HepG2 (cell line): ENCODE measurements around the gene ZNF554. TPM values are rescaled to one million over a fixed set of nuclear protein-coding genes. Genes with fewer than 3 reads are reported as not detected.

Experiments
- ATAC-seq: fragments of 200-7000 bp; cut with Tn5 transposase; 3 replicates; pipeline ENCODE4 v1.9.1; 2020; ENCODE audit warnings: mild to moderate bottlenecking, moderate library complexity
- BruUV-seq: library from RNA; stranded (reverse); fragments of 400-500 nt; replicated peaks from 2 replicates; lab custom pipeline; 2021; lab: Mats Ljungman, UMichigan
- CTCF ChIA-PET: fragments of 300-600 bp; formaldehyde crosslinking; extraction: SDS; loops from one replicate; lab custom pipeline; 2021; ENCODE audit warnings: low total read pairs, inconsistent platforms, low intra/inter-chr PET ratio; lab: Yijun Ruan, JAX
- POLR2A ChIA-PET: fragments of 350-600 bp; sonication (Branson Sonifier 250); formaldehyde crosslinking; loops from one replicate; lab custom pipeline; 2020; ENCODE audit warnings: antibody characterized with exemption, inconsistent platforms; lab: Yijun Ruan, JAX
- DNase-seq: peaks from one replicate; pipeline ENCODE4 v3.0.0-alpha.2; 2015; ENCODE audit warnings: low spot score
- FAIRE-seq: peaks from 3 replicates; lab custom pipeline; 2011; peaks lifted over from hg19 to GRCh38; lab: Jason Lieb, UNC
- H2AFZ ChIP-seq: one replicate; pipeline ENCODE4 v1.6.1; 2011; ENCODE audit warnings: low read length, inconsistent platforms
- H3K27ac ChIP-seq: fragments of 300-600 bp; 3 replicates; pipeline ENCODE4 v1.8.0; 2011; ENCODE audit warnings: mixed run types, mild to moderate bottlenecking, mixed read lengths, low read length, inconsistent platforms; ENCODE audit not compliant: insufficient read depth; ENCODE audit errors: extremely low read length
- H3K27me3 ChIP-seq, 2 experiments: fragments of 200-600 bp in 1 of 2; 2 replicates in 1 of 2; 3 replicates in 1 of 2; pipeline versions ENCODE4 v1.6.0 to v1.8.0; 2011; ENCODE audit warnings: low read length in 2 of 2, mild to moderate bottlenecking in 2 of 2, moderate library complexity in 2 of 2, inconsistent platforms in 1 of 2; ENCODE audit not compliant: insufficient read depth in 2 of 2, control insufficient read depth in 1 of 2
- H3K36me3 ChIP-seq, 2 experiments: fragments of 200-600 bp in 1 of 2; replicated peaks in 1 of 2; 2 replicates in 1 of 2; 3 replicates in 1 of 2; pipeline versions ENCODE4 v1.5.1 to v1.8.0; 2011; ENCODE audit warnings: low read length in 2 of 2, inconsistent platforms in 1 of 2; ENCODE audit not compliant: insufficient read depth in 2 of 2, control insufficient read depth in 1 of 2
- H3K4me1 ChIP-seq: 2 replicates; pipeline ENCODE4 v1.5.1; 2012; ENCODE audit warnings: low read length, inconsistent platforms; ENCODE audit not compliant: insufficient read depth
- H3K4me2 ChIP-seq: 2 replicates; pipeline ENCODE4 v1.6.0; 2011; ENCODE audit warnings: low read depth, low read length, inconsistent platforms
- H3K4me3 ChIP-seq, 3 experiments: fragments of 200-600 bp in 1 of 3; sonication (generic), shearing (Covaris generic) in 1 of 3; replicated peaks in 1 of 3; 2 replicates each; pipeline ENCODE4 v1.5.1; 2011 to 2016; ENCODE audit warnings: low read length in 3 of 3, inconsistent platforms in 2 of 3, low read depth in 2 of 3, mild to moderate bottlenecking in 2 of 3, control low read depth in 1 of 3, mixed read lengths in 1 of 3; ENCODE audit not compliant: insufficient read depth in 1 of 3
- H3K79me2 ChIP-seq: one replicate; pipeline ENCODE4 v1.6.1; 2011; ENCODE audit warnings: low read length, inconsistent platforms; ENCODE audit not compliant: insufficient read depth
- H3K9ac ChIP-seq: 2 replicates; pipeline ENCODE4 v1.6.0; 2011; ENCODE audit warnings: mild to moderate bottlenecking, low read depth, low read length, inconsistent platforms; ENCODE audit not compliant: insufficient read depth
- H3K9me3 ChIP-seq: 2 replicates; pipeline ENCODE4 v1.5.1; 2012; ENCODE audit warnings: mild to moderate bottlenecking, low read length
- H4K20me1 ChIP-seq: 2 replicates; pipeline ENCODE4 v1.6.0; 2011; ENCODE audit warnings: inconsistent platforms, mild to moderate bottlenecking, low read length, moderate library complexity; ENCODE audit not compliant: insufficient read depth
- ATF7 ChIP-seq, 2 experiments: fragments of 450-650 bp in 1 of 2; sonication (generic) in 1 of 2; formaldehyde crosslinking in 1 of 2; IDR thresholded peaks; 2 replicates each; pipeline versions ENCODE4 v1.4.0 to v1.6.1; 2016 to 2020; ENCODE audit warnings: antibody characterized with exemption in 1 of 2, mild to moderate bottlenecking in 1 of 2, missing genetic modification reagents in 1 of 2
- FLYWCH1 ChIP-seq: sonication (generic); formaldehyde crosslinking; IDR thresholded peaks from 2 replicates; pipeline ENCODE4 v1.8.1; 2023; ENCODE audit warnings: mild to moderate bottlenecking, missing genetic modification reagents
- SALL2 ChIP-seq: sonication (generic); formaldehyde crosslinking; IDR thresholded peaks from 2 replicates; pipeline ENCODE4 v1.8.1; 2023; ENCODE audit warnings: mild to moderate bottlenecking, missing genetic modification reagents, inconsistent platforms
- SP1 ChIP-seq, 2 experiments: fragments of 450-650 bp in 1 of 2; sonication (generic) in 1 of 2; formaldehyde crosslinking in 1 of 2; IDR thresholded peaks; 2 replicates each; pipeline versions ENCODE4 v1.4.0 to v1.6.1; 2016 to 2020; ENCODE audit warnings: missing genetic modification reagents in 1 of 2
- ZBTB38 ChIP-seq: sonication (generic); formaldehyde crosslinking; IDR thresholded peaks from 2 replicates; pipeline ENCODE4 v1.5.1; 2020; ENCODE audit warnings: mild to moderate bottlenecking, missing genetic modification reagents
- WGBS: methylation state at CpG from one replicate; pipeline ENCODE4 v1.1.6; 2017; ENCODE audit warnings: low lambda C conversion rate; 5-methylcytosine and 5-hydroxymethylcytosine counted together
- in situ Hi-C: cut with HindIII; loops from 2 replicates; pipeline ENCODE4 v1.10.0; 2017; ENCODE audit warnings: low pct_unique_long_range_greater_than_20kb; ENCODE audit not compliant: extremely low pct_ligation_motif_present
- intact Hi-C: fragments of 100-400 bp; cut with micrococcal nuclease; formaldehyde crosslinking; loops from one replicate; pipeline ENCODE4 v1.10.0; 2022; ENCODE audit not compliant: unreplicated experiment
- polyA plus RNA-seq, 8 experiments: library from polyadenylated mRNA; depleted of rRNA in 3 of 8; stranded (reverse) in 7 of 8; unstranded in 1 of 8; fragments of >200 nt; fragmentation: Illumina TruSeq in 4 of 8; extraction: Trizol in 4 of 8; gene quantifications; 2 replicates each; pipeline versions ENCODE4 v1.2.1 to v1.2.3, GENCODE V29; 2011 to 2016; ENCODE audit warnings: low read depth in 4 of 8, missing spikeins in 1 of 8, mixed read lengths in 1 of 8; ENCODE audit not compliant: insufficient read depth in 1 of 8
- total RNA-seq, 5 experiments: library from RNA; depleted of rRNA; stranded (reverse); fragments of >200 nt; fragmentation: Illumina TruSeq; extraction: Trizol; gene quantifications; 2 replicates each; pipeline ENCODE4 v1.2.3, GENCODE V29; 2016; ENCODE audit warnings: low read depth in 1 of 5
- TF ChIP-seq, protein P1 (sequence below): sonication (generic); formaldehyde crosslinking; conservative IDR thresholded peaks from 2 replicates; pipeline ENCODE4 v1.4.0; 2020; ENCODE audit warnings: mild to moderate bottlenecking, missing genetic modification reagents, moderate library complexity
- TF ChIP-seq, protein P2 (sequence below): sonication (generic); formaldehyde crosslinking; IDR thresholded peaks from 2 replicates; pipeline ENCODE4 v1.8.1; 2023; ENCODE audit warnings: mild to moderate bottlenecking, missing genetic modification reagents

The ZNF554 gene
- total and polyA plus RNA-seq, 2 of the 13 experiments (the other 11 are each of a cell fraction or from before 2014, with no cell fraction given) = 2.2 to 2.7 TPM

DNA sequence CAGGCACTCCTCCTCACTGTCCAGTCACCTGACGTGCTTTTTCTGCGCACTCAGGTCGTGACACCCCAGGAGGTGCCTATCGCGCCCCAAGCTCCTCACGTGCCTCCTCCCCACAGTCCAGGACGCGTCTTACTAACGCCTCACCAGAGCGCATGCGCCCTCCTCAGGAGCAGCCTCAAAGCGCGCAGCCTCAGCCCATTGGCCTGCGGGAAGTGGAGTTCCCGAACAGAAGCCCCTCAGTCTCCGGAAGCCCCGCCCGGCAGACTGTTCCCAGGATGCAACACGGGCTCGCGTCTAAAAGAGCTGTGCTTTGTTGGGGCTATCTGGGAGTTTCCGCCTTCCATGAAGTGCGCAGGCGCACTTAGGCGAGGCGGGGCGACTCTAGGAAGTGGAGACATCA is 39.2 kb downstream of the ZNF554 start (continued):
- TF ChIP-seq, protein P1, sequence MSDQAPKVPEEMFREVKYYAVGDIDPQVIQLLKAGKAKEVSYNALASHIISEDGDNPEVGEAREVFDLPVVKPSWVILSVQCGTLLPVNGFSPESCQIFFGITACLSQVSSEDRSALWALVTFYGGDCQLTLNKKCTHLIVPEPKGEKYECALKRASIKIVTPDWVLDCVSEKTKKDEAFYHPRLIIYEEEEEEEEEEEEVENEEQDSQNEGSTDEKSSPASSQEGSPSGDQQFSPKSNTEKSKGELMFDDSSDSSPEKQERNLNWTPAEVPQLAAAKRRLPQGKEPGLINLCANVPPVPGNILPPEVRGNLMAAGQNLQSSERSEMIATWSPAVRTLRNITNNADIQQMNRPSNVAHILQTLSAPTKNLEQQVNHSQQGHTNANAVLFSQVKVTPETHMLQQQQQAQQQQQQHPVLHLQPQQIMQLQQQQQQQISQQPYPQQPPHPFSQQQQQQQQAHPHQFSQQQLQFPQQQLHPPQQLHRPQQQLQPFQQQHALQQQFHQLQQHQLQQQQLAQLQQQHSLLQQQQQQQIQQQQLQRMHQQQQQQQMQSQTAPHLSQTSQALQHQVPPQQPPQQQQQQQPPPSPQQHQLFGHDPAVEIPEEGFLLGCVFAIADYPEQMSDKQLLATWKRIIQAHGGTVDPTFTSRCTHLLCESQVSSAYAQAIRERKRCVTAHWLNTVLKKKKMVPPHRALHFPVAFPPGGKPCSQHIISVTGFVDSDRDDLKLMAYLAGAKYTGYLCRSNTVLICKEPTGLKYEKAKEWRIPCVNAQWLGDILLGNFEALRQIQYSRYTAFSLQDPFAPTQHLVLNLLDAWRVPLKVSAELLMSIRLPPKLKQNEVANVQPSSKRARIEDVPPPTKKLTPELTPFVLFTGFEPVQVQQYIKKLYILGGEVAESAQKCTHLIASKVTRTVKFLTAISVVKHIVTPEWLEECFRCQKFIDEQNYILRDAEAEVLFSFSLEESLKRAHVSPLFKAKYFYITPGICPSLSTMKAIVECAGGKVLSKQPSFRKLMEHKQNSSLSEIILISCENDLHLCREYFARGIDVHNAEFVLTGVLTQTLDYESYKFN = no peak
- no peak for TF ChIP-seq SALL2
- TF ChIP-seq FLYWCH1 = no peak
- TF ChIP-seq, protein P2, sequence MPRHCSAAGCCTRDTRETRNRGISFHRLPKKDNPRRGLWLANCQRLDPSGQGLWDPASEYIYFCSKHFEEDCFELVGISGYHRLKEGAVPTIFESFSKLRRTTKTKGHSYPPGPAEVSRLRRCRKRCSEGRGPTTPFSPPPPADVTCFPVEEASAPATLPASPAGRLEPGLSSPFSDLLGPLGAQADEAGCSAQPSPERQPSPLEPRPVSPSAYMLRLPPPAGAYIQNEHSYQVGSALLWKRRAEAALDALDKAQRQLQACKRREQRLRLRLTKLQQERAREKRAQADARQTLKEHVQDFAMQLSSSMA = no peak
- peak; percentile 18; the same call in 1 of the 2 replicates for TF ChIP-seq ZBTB38 (CRISPR knock-in tag)
- TF ChIP-seq, all 625 proteins: peak for 6

DNA sequence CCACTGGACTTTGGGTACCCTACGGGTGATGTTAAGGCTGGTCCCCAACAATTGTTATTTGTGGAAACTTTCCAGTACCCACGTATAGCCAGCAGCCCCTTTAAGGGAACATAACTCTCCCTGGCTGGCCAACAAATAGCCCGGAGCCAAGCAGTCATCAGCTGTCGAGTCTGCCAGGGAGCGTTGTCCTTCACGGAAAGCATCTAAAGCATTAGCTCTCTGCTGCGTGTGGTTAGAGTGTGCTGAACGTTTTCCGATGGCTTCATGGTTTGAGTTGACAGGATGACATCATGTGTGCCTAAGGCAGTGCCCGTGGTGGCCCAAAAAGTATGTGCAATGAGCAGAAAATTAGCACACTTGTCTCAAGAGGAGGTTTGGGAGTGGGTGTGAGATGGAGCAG is 44.1 kb downstream of the ZNF554 start:
- POLR2A ChIA-PET = interaction anchor here (0.7 kb wide), 1 partner anchor 28 kb away, joined by 4 read pairs; no protein-coding TSS in a partner anchor
- Histone ChIP-seq H3K4me3 (no peak overlapping the region), H3K27ac (no peak overlapping the region), H3K9me3 (no peaks in the 10 kb centered on the region), H4K20me1 (no peaks in the 10 kb centered on the region), H3K4me1 (peaks cover 27% of the 10 kb centered on the region), H3K4me2 (no peak overlapping the region), H2AFZ (no peak overlapping the region), H3K27me3 (no peaks in the 10 kb centered on the region), H3K9ac (no peak overlapping the region), H3K79me2 (peaks cover 14% of the 10 kb centered on the region), H3K36me3 (no peaks in the 10 kb centered on the region)
- DNase-seq (no peak), FAIRE-seq (no peak), ATAC-seq (no peak)
- no TSS peak for BruUV-seq
- CTCF ChIA-PET = no interaction called here
- 55% methylated on average over 10 of the region's 10 CpGs for WGBS
- intact Hi-C loops = no loop called here
- no peak for TF ChIP-seq SP1 (IDR thresholded peaks at IDR 0.05)
- no peak for TF ChIP-seq SP1 (CRISPR knock-in tag; IDR thresholded peaks at IDR 0.05)
- TF ChIP-seq ATF7 (IDR thresholded peaks at IDR 0.05) = 0 out of 2 replicates have a peak, but pooled peaks have one; percentile 27
- TF ChIP-seq ATF7 (CRISPR knock-in tag; IDR thresholded peaks at IDR 0.05) = no peak
- in situ Hi-C loops = no loop called here
